Measurements from ENCODE around the gene TXNL1. TPM values are rescaled to one million over a fixed set of nuclear protein-coding genes. Genes with fewer than 3 reads are reported as not detected.

The TXNL1 gene
- total and polyA plus RNA-seq, 2 of the 13 experiments (the other 11 are each of a cell fraction or from before 2014, with no cell fraction given): 41.9 to 73.1 TPM

- no peak for TF ChIP-seq CERS6 (CRISPR knock-in tag; IDR thresholded peaks at IDR 0.05)
- TF ChIP-seq SIX4 (CRISPR knock-in tag; IDR thresholded peaks at IDR 0.05): no peak
- TF ChIP-seq TERF1 (CRISPR knock-in tag; IDR thresholded peaks at IDR 0.05): no peak
- 0 out of 2 replicates have a peak, but pooled peaks have one; percentile 45 for TF ChIP-seq ZNF792 (CRISPR knock-in tag; IDR thresholded peaks at IDR 0.05)
- TF ChIP-seq SMYD3 (CRISPR knock-in tag; IDR thresholded peaks at IDR 0.05): no peak
- TF ChIP-seq HMGXB3 (CRISPR knock-in tag; IDR thresholded peaks at IDR 0.05; ENCODE audit: borderline replicate concordance): 0 out of 2 replicates have a peak, but pooled peaks have one; percentile 21
- no peak for TF ChIP-seq LRRFIP1 (CRISPR knock-in tag; conservative IDR thresholded peaks at IDR 0.05)
- TF ChIP-seq AGO1 (IDR thresholded peaks at IDR 0.05; ENCODE audit: low read depth, low read length, poor library complexity, severe bottlenecking): no peak
- TF ChIP-seq RARA (CRISPR knock-in tag; IDR thresholded peaks at IDR 0.05): peak; percentile 68
- peak; percentile 27; the same call in 1 of the 2 replicates for TF ChIP-seq THAP11 (CRISPR knock-in tag; IDR thresholded peaks at IDR 0.05)
- no peak for TF ChIP-seq NFIC (IDR thresholded peaks at IDR 0.05; ENCODE audit: low read length)
- TF ChIP-seq NONO (IDR thresholded peaks at IDR 0.05): no peak
- TF ChIP-seq NONO (CRISPR knock-in tag; conservative IDR thresholded peaks at IDR 0.05): no peak
- TF ChIP-seq NCOA2 (CRISPR knock-in tag; IDR thresholded peaks at IDR 0.05): no peak
- no peak for TF ChIP-seq SOX13 (IDR thresholded peaks at IDR 0.05)
- peak in 1 of 2 experiments; percentile 58; a peak in 1 of 4 replicates for TF ChIP-seq SOX13 (CRISPR knock-in tag; conservative IDR thresholded peaks at IDR 0.05 in 1 of 2, IDR thresholded peaks at IDR 0.05 in 1 of 2)
- no peak for TF ChIP-seq ZNF431 (CRISPR knock-in tag; IDR thresholded peaks at IDR 0.05; ENCODE audit: borderline replicate concordance, low read depth)
- no peak for TF ChIP-seq ELF3 (CRISPR knock-in tag; IDR thresholded peaks at IDR 0.05)
- no peak for TF ChIP-seq ZNF567 (CRISPR knock-in tag; IDR thresholded peaks at IDR 0.05; ENCODE audit: borderline replicate concordance)
- 0 out of 2 replicates have a peak, but pooled peaks have one; percentile 13 for TF ChIP-seq SALL1 (CRISPR knock-in tag; IDR thresholded peaks at IDR 0.05)
- TF ChIP-seq ARNT (IDR thresholded peaks at IDR 0.05): no peak
- peak; percentile 81 for TF ChIP-seq GATAD2A (CRISPR knock-in tag; IDR thresholded peaks at IDR 0.05)
Measured at GRCh38 chr18:56641714-56642337, 3.4 kb upstream of the TXNL1 start (continued).

Data from HepG2 (cell line).